Muscle of arm (tissue), 12 donors: ENCODE data around the gene NCKAP1. TPM values are rescaled to one million over a fixed set of nuclear protein-coding genes. Genes with fewer than 3 reads are reported as not detected.
"Not testable (repeated sequence)": the region's sequence is repeated elsewhere in the genome, so short reads cannot be mapped to it uniquely, and the experiment has no call there.

ENCODE experiments used
- DNase-seq: peaks from one replicate; pipeline ENCODE4 v3.0.0-alpha.2; 2013
- polyA plus RNA-seq, 12 donors: library from polyadenylated mRNA; unstranded; fragments of 120-200 nt; gene quantifications; one replicate each; pipeline ENCODE4 v1.2.1, GENCODE V29; 2013; ENCODE audit not compliant: insufficient read length in 12 of 12

NCKAP1 gene
- polyA plus RNA-seq, 12 donors, result 74.7 to 112 (median 103) TPM; not detected in 1

DNA sequence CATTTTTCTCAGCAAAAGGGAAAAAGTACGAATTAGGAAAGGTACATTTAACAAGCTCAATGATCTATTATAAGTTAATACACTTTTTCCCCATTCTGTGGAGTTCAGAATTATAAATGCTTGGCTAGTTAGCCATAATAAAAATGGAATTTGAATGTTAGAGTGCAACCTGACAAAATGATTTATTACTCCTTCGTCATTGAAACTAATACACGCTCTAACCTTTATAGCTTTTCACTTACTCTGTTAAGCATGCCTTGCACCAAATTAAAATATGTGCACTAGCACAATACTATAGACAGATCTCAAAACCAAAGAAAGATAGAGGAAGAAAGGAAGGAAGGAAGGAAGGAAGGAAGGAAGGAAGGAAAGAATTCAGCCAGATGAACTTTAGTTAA is 125.7 kb downstream of the NCKAP1 start:
- no peak for DNase-seq

- DNase-seq, result no peak
These were observed 126.3 kb downstream of the NCKAP1 start for GRCh38 chr2:182911813-182912517.

GRCh38 chr2:182910965-182911364 is 127.3 kb downstream of the NCKAP1 start:
- no peak for DNase-seq

DNA sequence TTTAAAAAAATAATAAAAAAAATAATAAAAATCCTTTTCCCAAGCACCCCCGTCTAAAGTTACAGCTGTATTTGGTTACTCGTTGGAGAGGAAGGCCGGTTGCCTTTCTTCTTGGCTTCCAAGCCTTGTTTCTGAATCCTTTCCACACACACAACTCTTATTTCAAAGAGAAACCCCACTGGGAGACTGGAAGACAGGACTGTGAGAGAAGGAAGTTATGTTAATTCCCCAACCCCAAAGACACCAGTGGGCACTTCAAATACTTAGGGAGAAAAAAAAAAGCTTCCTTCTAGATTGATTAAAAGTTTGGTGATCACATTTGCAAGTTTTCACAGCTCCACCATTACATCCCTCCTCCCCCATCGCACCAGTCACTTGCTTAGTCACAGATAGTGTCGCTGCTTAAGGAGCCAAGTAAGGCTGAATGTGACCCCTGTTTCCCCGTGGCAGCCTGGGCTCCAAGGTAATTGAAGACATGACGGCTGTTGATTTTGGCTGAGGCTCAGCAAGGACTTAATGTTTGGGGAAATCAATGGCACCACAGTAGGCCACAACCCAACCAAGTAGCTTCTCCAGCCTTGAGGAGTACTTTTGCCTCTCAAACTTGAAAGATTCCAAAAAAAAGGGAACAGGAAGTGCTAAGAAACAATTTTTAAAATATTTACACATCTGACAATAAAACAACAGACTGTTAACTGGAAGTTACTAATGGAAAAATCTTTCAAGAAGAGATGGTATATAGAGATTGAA is 131.0 kb downstream of the NCKAP1 start:
- no peak for DNase-seq

GRCh38 chr2:182906454-182906853 is 131.8 kb downstream of the NCKAP1 start:
- DNase-seq, result no peak

DNA sequence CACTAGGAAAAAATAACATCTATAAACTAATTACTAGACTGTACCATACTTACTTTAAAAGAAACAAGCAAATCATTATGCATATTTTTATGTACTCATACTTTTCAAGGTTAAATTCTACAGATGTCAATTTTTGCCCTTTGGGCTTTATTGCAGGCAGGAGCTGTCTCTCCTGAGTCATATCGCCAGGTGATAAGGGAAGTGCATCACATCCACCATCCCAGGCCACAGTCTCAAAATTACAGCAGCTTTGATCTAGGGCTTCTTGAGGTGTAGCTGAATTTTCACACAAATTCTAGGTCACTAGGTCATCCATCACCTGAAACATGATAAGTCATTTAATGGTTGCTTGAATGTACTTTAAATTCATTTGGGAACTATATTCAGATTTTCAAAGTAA is 133.4 kb downstream of the NCKAP1 start:
- DNase-seq, result no peak

DNA sequence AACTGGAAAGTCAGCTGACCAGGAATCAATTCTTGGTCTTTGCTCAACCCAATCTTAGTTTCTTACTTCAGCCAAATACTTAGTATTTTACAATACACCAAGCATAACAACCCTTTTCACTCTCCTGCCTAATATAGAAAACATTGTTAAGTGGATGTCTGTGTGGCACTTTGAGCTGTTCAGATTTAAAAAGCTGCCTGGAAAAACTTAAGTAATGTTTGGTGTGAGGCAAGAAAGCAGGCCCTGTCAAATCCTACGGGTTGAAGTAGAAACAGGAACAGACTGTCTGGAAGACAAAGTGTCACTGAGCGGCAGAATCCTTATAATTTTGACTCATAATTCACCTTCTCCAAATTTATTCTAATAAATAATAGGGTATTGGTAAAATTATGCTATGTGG is 134.7 kb downstream of the NCKAP1 start:
- no peak for DNase-seq

- DNase-seq, result no peak
These were observed 136.5 kb downstream of the NCKAP1 start for GRCh38 chr2:182901748-182902147.

- DNase-seq, result no peak
These were observed 139.5 kb downstream of the NCKAP1 start for GRCh38 chr2:182898718-182899117.

GRCh38 chr2:182897137-182897536 is 141.1 kb downstream of the NCKAP1 start:
- no peak for DNase-seq

GRCh38 chr2:182895798-182896197 is 142.5 kb downstream of the NCKAP1 start:
- no peak for DNase-seq

DNA sequence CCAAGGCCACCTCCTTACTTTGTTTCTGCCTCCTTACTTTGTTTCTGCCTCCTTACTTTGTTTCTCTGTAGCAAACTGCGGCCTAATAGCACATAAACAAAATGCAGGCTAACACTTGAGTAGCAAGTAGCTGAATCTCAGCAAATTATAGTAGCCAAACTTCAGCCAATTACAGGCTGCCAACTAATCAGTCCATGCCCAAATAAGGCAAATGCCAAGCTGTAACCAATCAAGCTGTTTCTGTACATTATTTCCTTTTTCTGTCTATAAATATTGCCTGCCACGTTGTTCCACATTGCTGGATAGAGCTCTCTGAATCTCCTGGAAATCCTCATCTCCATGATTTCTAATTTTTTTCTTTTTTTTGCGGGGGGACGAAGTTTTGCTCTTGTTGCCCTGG is 143.1 kb downstream of the NCKAP1 start:
- DNase-seq, result no peak

DNA sequence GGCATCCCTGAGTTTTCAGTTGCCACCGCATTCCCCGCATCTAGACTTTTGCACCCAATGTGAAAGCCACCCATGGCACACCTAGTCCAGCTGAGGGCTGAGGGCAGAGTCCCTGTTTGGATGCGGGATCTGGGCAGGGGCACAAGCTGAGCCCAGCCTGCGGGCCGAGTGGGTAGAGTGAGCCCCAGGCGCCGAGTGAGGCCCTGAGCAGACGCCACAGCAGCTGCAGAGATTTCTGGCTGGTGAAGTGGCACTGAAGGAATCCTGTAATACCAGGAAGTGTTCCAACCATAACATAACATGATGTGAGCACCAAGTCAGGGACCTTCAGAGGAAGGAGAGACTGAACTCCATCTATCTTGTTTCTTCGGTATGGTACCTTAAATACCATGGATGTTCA is 144.1 kb downstream of the NCKAP1 start:
- DNase-seq, result no peak

GRCh38 chr2:182893666-182894065 is 144.6 kb downstream of the NCKAP1 start:
- no peak for DNase-seq

- not testable (repeated sequence) for DNase-seq
These were observed 145.2 kb downstream of the NCKAP1 start for GRCh38 chr2:182893035-182893434.

DNA sequence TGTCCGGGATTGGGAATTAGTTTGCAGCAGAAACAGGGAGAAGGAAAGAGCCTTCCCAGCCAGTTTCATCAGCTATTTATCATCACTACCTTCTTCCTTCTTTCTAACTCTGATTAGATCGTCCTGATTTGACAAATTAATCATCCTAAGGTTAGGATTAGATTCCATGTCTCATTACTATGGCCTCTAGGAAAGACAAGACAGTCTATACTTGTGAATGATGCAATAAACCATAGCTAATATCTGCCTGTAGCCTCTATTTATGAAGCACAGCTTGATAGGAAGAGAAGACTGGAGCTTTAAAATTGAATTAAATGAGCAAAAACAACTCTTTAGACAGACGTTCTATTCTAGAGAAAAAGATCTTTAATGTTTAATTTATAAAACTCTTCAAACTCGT is 146.6 kb downstream of the NCKAP1 start:
- no peak for DNase-seq

GRCh38 chr2:182890773-182891378 is 147.4 kb downstream of the NCKAP1 start:
- no peak for DNase-seq

- no peak for DNase-seq
These were observed 148.0 kb downstream of the NCKAP1 start for GRCh38 chr2:182890305-182890704.

GRCh38 chr2:182887753-182888415 is 150.4 kb downstream of the NCKAP1 start:
- DNase-seq, result no peak

DNA sequence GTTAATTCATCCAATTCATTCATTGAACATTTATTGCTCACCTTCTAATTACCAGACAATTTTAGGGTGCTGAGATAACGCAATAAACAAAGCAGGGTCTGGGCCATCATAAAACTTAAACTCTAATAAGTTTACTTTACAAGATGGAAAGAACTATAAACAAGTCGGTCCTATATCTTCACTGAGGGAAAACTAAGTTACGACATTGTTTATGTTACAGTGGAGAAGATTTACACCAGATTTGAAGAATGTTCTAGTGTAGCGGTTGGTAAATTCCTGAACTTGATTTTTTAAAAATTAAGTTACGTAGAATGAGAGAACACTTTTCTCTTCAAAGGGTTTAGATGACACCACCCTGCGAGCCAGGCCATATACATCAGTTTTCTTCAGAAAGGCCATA is 151.2 kb downstream of the NCKAP1 start:
- DNase-seq, result no peak

GRCh38 chr2:182885771-182886170 is 152.5 kb downstream of the NCKAP1 start:
- no peak for DNase-seq

DNA sequence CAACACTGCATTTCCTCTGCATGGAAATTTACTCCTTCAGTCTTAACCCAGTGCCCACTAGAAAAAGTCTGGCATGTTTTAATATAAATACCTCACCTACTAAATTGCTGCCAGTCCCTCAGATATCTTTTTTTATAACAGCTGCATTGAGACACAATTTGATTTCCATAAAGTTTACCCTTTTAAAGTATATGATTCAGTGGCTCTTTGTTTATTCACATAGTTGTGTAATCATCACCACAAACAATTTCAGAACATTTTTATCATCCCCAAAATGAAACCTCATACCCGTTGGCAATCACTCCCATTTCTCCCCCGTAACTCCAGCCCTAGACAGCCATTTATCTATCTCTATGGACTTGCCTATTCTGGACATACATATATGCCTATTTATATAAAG is 154.8 kb downstream of the NCKAP1 start:
- DNase-seq, result no peak

DNA sequence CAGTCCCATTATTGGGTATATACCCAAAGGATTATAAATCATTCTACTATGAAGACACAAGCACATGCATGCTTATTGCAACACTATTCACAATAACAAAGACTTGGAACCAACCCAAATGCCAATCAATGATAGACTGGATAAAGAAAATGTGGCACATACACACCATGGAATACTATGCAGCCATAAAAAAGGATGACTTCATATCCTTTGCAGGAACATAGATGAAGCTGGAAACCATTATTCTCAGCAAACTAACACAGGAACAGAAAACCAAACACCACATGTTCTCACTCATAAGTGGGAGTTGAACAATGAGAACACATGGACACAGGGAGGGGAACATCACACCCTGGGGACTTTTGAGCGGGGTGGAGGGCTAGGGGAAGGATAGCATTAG is 158.2 kb downstream of the NCKAP1 start:
- not testable (repeated sequence) for DNase-seq
